ENCODE results near the gene NLGN4Y.

The NLGN4Y gene

DNA sequence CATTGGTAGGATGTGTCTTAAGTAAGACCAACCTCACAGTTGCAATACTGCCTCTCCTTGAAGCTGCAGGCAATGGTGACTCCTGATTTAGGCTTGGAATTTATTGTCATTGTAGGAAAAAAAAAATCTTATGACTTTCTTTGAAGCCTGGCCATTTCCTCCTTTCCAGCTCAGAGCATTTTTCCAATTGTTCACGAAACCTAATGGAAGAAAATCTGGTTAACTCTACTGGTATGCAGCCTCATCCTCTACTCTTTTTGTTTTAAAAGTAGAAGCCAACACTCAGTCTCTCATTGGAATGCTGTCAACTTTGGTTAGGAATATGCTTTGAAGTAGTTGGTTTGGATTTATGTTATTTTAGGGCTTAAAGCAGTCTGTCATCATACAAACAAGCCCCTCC lies 298.6 kb downstream of the NLGN4Y start:
- Histone ChIP-seq H3K9me2 (replicated peaks; ENCODE audit: control insufficient read depth, low read length) (no peaks in the 10 kb centered on the region), H3K27me3 (ENCODE audit: control insufficient read depth, low read length) (no peaks in the 10 kb centered on the region), H3K9me3 (ENCODE audit: control insufficient read depth, insufficient read depth, low read length) (no peaks in the 10 kb centered on the region)

DNA sequence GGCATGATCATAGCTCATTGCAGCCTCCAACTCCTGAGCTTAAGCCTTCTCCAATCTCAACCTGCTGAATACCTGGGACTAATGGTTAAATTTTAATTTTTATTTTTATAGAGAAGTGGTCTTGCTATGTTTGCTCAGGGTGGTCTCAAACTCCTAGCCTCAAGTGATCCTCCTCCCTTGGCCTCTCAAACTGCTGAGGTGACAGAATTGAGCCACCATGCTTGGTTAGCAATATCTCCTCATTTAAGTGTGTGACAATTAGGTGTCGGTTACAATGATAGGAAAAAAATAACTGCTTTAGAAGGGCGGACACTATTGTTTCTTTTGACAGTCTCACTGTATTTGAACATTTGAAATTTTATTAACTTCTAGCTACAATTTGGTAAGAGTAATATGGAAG lies 300.3 kb downstream of the NLGN4Y start:
- H3K27ac ChIP-seq (ENCODE audit: low read depth, low read length): no peak overlapping the region
- H4K20me1 ChIP-seq (ENCODE audit: control insufficient read depth, insufficient read depth, low read depth, low read length): no peaks in the 10 kb centered on the region
- no peak overlapping the region for H3K4me2 ChIP-seq (ENCODE audit: low read length)
- no peaks in the 10 kb centered on the region for H3K79me2 ChIP-seq (ENCODE audit: control insufficient read depth, low read length)
- H3K36me3 ChIP-seq (ENCODE audit: control insufficient read depth, low read length): no peaks in the 10 kb centered on the region
- no peaks in the 10 kb centered on the region for H3K27me3 ChIP-seq (ENCODE audit: control insufficient read depth, low read length)
- no peaks in the 10 kb centered on the region for H3K9me2 ChIP-seq (replicated peaks; ENCODE audit: control insufficient read depth, low read length)
- H3K9me3 ChIP-seq (ENCODE audit: control insufficient read depth, insufficient read depth, low read length): no peaks in the 10 kb centered on the region
- no peaks in the 10 kb centered on the region for H3F3A ChIP-seq (ENCODE audit: control insufficient read depth, insufficient read depth)
- no peak overlapping the region for H3K4me3 ChIP-seq (ENCODE audit: low read length)
- no peak for TF ChIP-seq EZH2phosphoT487 (IDR thresholded peaks at IDR 0.05; ENCODE audit: borderline replicate concordance, low read length)
- TF ChIP-seq, protein P1, sequence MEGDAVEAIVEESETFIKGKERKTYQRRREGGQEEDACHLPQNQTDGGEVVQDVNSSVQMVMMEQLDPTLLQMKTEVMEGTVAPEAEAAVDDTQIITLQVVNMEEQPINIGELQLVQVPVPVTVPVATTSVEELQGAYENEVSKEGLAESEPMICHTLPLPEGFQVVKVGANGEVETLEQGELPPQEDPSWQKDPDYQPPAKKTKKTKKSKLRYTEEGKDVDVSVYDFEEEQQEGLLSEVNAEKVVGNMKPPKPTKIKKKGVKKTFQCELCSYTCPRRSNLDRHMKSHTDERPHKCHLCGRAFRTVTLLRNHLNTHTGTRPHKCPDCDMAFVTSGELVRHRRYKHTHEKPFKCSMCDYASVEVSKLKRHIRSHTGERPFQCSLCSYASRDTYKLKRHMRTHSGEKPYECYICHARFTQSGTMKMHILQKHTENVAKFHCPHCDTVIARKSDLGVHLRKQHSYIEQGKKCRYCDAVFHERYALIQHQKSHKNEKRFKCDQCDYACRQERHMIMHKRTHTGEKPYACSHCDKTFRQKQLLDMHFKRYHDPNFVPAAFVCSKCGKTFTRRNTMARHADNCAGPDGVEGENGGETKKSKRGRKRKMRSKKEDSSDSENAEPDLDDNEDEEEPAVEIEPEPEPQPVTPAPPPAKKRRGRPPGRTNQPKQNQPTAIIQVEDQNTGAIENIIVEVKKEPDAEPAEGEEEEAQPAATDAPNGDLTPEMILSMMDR (IDR thresholded peaks at IDR 0.05; ENCODE audit: low read depth, low read length, poor library complexity, severe bottlenecking): no peak
- H3K4me1 ChIP-seq (ENCODE audit: control insufficient read depth, low read length): no peaks in the 10 kb centered on the region

More for the DNA sequence above, 298.6 kb downstream of the NLGN4Y start:
- TF ChIP-seq, protein P1 (IDR thresholded peaks at IDR 0.05; ENCODE audit: low read depth, low read length, poor library complexity, severe bottlenecking): no peak
- TF ChIP-seq EZH2phosphoT487 (IDR thresholded peaks at IDR 0.05; ENCODE audit: borderline replicate concordance, low read length): no peak
- H3F3A ChIP-seq (ENCODE audit: control insufficient read depth, insufficient read depth): no peaks in the 10 kb centered on the region
- no peaks in the 10 kb centered on the region for H3K4me1 ChIP-seq (ENCODE audit: control insufficient read depth, low read length)
- H3K27ac ChIP-seq (ENCODE audit: low read depth, low read length): no peak overlapping the region
- no peaks in the 10 kb centered on the region for H3K36me3 ChIP-seq (ENCODE audit: control insufficient read depth, low read length)
- H3K4me2 ChIP-seq (ENCODE audit: low read length): no peak overlapping the region
- H3K4me3 ChIP-seq (ENCODE audit: low read length): no peak overlapping the region
- H4K20me1 ChIP-seq (ENCODE audit: control insufficient read depth, insufficient read depth, low read depth, low read length): no peaks in the 10 kb centered on the region
- H3K79me2 ChIP-seq (ENCODE audit: control insufficient read depth, low read length): no peaks in the 10 kb centered on the region

DNA sequence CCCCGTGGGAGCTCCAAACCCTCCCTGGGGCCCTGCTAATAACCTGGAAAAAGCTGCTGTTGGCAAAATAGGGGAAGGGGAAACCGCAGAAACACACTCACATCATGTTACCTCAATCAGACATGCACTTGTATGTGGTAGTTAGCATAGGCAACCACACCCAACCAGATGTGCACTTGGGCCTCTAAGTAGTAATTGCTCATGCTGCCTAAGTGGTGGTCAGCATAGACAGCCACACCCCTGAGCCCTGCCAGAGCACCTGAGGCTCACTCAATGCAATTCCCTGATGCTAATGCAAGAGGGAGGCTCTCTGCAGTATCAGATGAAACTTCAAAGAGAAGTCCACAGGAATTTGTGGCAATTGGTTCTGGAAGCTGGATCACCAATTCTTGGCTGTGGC lies 301.4 kb downstream of the NLGN4Y start:
- Histone ChIP-seq H3K9me2 (replicated peaks; ENCODE audit: control insufficient read depth, low read length) (no peaks in the 10 kb centered on the region), H3K4me1 (ENCODE audit: control insufficient read depth, low read length) (no peaks in the 10 kb centered on the region), H4K20me1 (ENCODE audit: control insufficient read depth, insufficient read depth, low read depth, low read length) (no peaks in the 10 kb centered on the region), H3K4me2 (ENCODE audit: low read length) (no peak overlapping the region), H3K9me3 (ENCODE audit: control insufficient read depth, insufficient read depth, low read length) (no peaks in the 10 kb centered on the region), H3K4me3 (ENCODE audit: low read length) (no peak overlapping the region), H3K27me3 (ENCODE audit: control insufficient read depth, low read length) (no peaks in the 10 kb centered on the region), H3K27ac (ENCODE audit: low read depth, low read length) (no peak overlapping the region), H3K36me3 (ENCODE audit: control insufficient read depth, low read length) (no peaks in the 10 kb centered on the region), H3K79me2 (ENCODE audit: control insufficient read depth, low read length) (no peaks in the 10 kb centered on the region), H3F3A (ENCODE audit: control insufficient read depth, insufficient read depth) (no peaks in the 10 kb centered on the region)
- TF ChIP-seq, protein P1 (IDR thresholded peaks at IDR 0.05; ENCODE audit: low read depth, low read length, poor library complexity, severe bottlenecking): no peak
- no peak for TF ChIP-seq EZH2phosphoT487 (IDR thresholded peaks at IDR 0.05; ENCODE audit: borderline replicate concordance, low read length)

DNA sequence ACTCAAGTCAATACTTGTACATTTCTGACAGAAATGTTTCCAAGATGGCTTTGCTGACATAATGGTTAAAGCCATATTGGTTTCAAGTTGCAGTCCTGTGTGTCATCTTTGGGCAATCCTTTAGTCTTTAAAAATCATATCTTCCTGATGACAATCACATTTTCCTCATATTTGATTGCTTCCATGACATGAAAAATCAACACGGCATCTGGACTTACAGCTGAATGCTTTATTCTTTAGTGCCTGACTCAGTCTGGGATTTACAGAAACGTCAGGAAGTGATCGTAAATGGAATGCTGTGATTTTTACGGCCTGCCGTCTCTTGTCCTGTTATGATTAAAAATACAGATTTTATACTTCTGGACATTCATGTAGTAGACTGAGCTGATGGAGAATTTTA lies 304.2 kb downstream of the NLGN4Y start:
- no peaks in the 10 kb centered on the region for H3K79me2 ChIP-seq (ENCODE audit: control insufficient read depth, low read length)
- H3K4me2 ChIP-seq (ENCODE audit: low read length): no peak overlapping the region
- H3K9me2 ChIP-seq (replicated peaks; ENCODE audit: control insufficient read depth, low read length): no peaks in the 10 kb centered on the region
- no peak for TF ChIP-seq EZH2phosphoT487 (IDR thresholded peaks at IDR 0.05; ENCODE audit: borderline replicate concordance, low read length)
- TF ChIP-seq, protein P1 (IDR thresholded peaks at IDR 0.05; ENCODE audit: low read depth, low read length, poor library complexity, severe bottlenecking): no peak
- H4K20me1 ChIP-seq (ENCODE audit: control insufficient read depth, insufficient read depth, low read depth, low read length): no peaks in the 10 kb centered on the region
- no peaks in the 10 kb centered on the region for H3K36me3 ChIP-seq (ENCODE audit: control insufficient read depth, low read length)
- no peaks in the 10 kb centered on the region for H3F3A ChIP-seq (ENCODE audit: control insufficient read depth, insufficient read depth)
- H3K9me3 ChIP-seq (ENCODE audit: control insufficient read depth, insufficient read depth, low read length): no peaks in the 10 kb centered on the region
- H3K4me1 ChIP-seq (ENCODE audit: control insufficient read depth, low read length): no peaks in the 10 kb centered on the region
- H3K27me3 ChIP-seq (ENCODE audit: control insufficient read depth, low read length): no peaks in the 10 kb centered on the region
- H3K27ac ChIP-seq (ENCODE audit: low read depth, low read length): no peak overlapping the region
- H3K4me3 ChIP-seq (ENCODE audit: low read length): no peak overlapping the region
